MCF 10A (cell line): ENCODE measurements around the gene HARS1. TPM values are rescaled to one million over a fixed set of nuclear protein-coding genes. Genes with fewer than 3 reads are reported as not detected.
"Not testable (repeated sequence)": the region's sequence is repeated elsewhere in the genome, so short reads cannot be mapped to it uniquely, and the experiment has no call there.

ENCODE experiments used
- BruUV-seq: library from RNA; stranded (reverse); fragments of 400-500 nt; replicated peaks from 2 replicates; lab custom pipeline; 2021; lab: Mats Ljungman, UMichigan
- CTCF ChIA-PET: fragments of 300-600 bp; sonication (Branson Sonifier 250); formaldehyde crosslinking; extraction: SDS; loops from one replicate; lab custom pipeline; 2021; ENCODE audit warnings: antibody characterized with exemption, inconsistent platforms; lab: Yijun Ruan, JAX
- POLR2A ChIA-PET: fragments of 300-600, 350-650 bp; sonication (Branson Sonifier 250); formaldehyde crosslinking; extraction: SDS; loops from one replicate; lab custom pipeline; 2020; ENCODE audit warnings: antibody characterized with exemption, inconsistent platforms; lab: Yijun Ruan, JAX
- DNase-seq: peaks from one replicate; pipeline ENCODE4 v3.0.0-alpha.2; 2018; ENCODE audit not compliant: unreplicated experiment
- H3K27ac Mint-ChIP-seq: one replicate; pipeline ENCODE4 v1.8.0; 2022; ENCODE audit warnings: mild to moderate bottlenecking, low read depth, mixed read lengths; ENCODE audit not compliant: unreplicated experiment
- H3K27me3 Mint-ChIP-seq: one replicate; pipeline ENCODE4 v1.8.0; 2022; ENCODE audit warnings: mixed read lengths; ENCODE audit not compliant: insufficient read depth, unreplicated experiment
- H3K36me3 Mint-ChIP-seq: one replicate; pipeline ENCODE4 v1.8.0; 2022; ENCODE audit warnings: mild to moderate bottlenecking, moderate library complexity, mixed read lengths; ENCODE audit not compliant: insufficient read depth, unreplicated experiment
- H3K4me1 Mint-ChIP-seq: one replicate; pipeline ENCODE4 v1.8.0; 2022; ENCODE audit warnings: mixed read lengths; ENCODE audit not compliant: insufficient read depth, unreplicated experiment
- H3K4me3 Mint-ChIP-seq: one replicate; pipeline ENCODE4 v1.8.0; 2022; ENCODE audit warnings: mild to moderate bottlenecking, moderate library complexity, mixed read lengths; ENCODE audit not compliant: unreplicated experiment
- H3K9me3 Mint-ChIP-seq: one replicate; pipeline ENCODE4 v1.8.0; 2022; ENCODE audit warnings: mixed read lengths; ENCODE audit not compliant: unreplicated experiment
- CTCF ChIP-seq: fragments of 200-600 bp; IDR thresholded peaks from one replicate; pipeline ENCODE4 v1.8.0; 2022; ENCODE audit warnings: antibody characterized with exemption, mild to moderate bottlenecking; ENCODE audit not compliant: unreplicated experiment
- intact Hi-C: fragments of 100-400 bp; cut with micrococcal nuclease; formaldehyde crosslinking; loops from 2 replicates; pipeline ENCODE4 v1.14.1; 2022
- total RNA-seq: library from RNA; stranded (reverse); gene quantifications from 2 replicates; pipeline ENCODE4 v1.2.3, GENCODE V29; 2022

The HARS1 gene
- total RNA-seq, 1 experiment from 2014 or later: 126 TPM

GRCh38 chr5:140718266-140718592 lies 27.1 kb upstream of the HARS1 start:
- TSS peak; percentile 71 for BruUV-seq
- H3K4me3 Mint-ChIP-seq: peak overlapping the region; percentile 73
- DNase-seq: no peak
- TF ChIP-seq CTCF: no peak
- H3K4me1 Mint-ChIP-seq: peaks cover 24% of the 10 kb centered on the region
- intact Hi-C loops: loop anchor here (1.0 to 10.0 kb wide), 3 partner anchors 54 to 257 kb away; partner anchors contain the start of genes SRA1 and WDR55
- peak overlapping the region; percentile 86 for H3K27ac Mint-ChIP-seq
- no peaks in the 10 kb centered on the region for H3K9me3 Mint-ChIP-seq
- H3K27me3 Mint-ChIP-seq: no peaks in the 10 kb centered on the region
- peaks cover 35% of the 10 kb centered on the region for H3K36me3 Mint-ChIP-seq
- CTCF ChIA-PET: interaction anchor here (0.6 to 3.1 kb wide), 12 partner anchors 14 to 1251 kb away, joined by 3 to 12 read pairs (median 3); partner anchors contain the start of genes HARS1, HARS2 and PCDHA12
- POLR2A ChIA-PET: interaction anchor here (0.7 to 7.4 kb wide), 16 partner anchors 9 to 1103 kb away, joined by 3 to 72 read pairs (median 6); partner anchors contain the start of genes ANKHD1, EIF4EBP3, HARS1 and HARS2

- ChIA-PET CTCF (interaction anchor here (0.7 kb wide), 1 partner anchor 24 kb away, joined by 3 read pairs; no protein-coding TSS in a partner anchor), POLR2A (interaction anchor here (0.7 to 1.6 kb wide), 3 partner anchors 10 to 169 kb away, joined by 3 to 5 read pairs (median 4); partner anchors contain the start of gene WDR55)
- H3K27ac Mint-ChIP-seq, H3K27me3 Mint-ChIP-seq, H3K9me3 Mint-ChIP-seq, BruUV-seq, H3K4me3 Mint-ChIP-seq, DNase-seq: not testable (repeated sequence)
- Mint-ChIP-seq H3K4me1 (peaks cover 24% of the 10 kb centered on the region), H3K36me3 (peaks cover 39% of the 10 kb centered on the region)
- intact Hi-C loops: loop anchor here (5.0 to 10.0 kb wide), 2 partner anchors 159 to 259 kb away; partner anchors contain the start of gene SRA1
Observed at GRCh38 chr5:140716238-140716637, 25.1 kb upstream of the HARS1 start.

- TF ChIP-seq CTCF: no peak
- BruUV-seq: no TSS peak
- ChIA-PET POLR2A (interaction anchor here (1.8 kb wide), 1 partner anchor 13 kb away, joined by 6 read pairs; the partner anchor contains the start of gene ZMAT2), CTCF (no interaction called here)
- peaks cover 12% of the 10 kb centered on the region for H3K4me1 Mint-ChIP-seq
- intact Hi-C loops: loop anchor here (5.0 to 10.0 kb wide), 2 partner anchors 66 to 261 kb away; partner anchors contain the start of genes IK and NDUFA2
- no peak for DNase-seq
- H3K27ac Mint-ChIP-seq: no peak overlapping the region
- H3K4me3 Mint-ChIP-seq: no peak overlapping the region
- H3K9me3 Mint-ChIP-seq: no peaks in the 10 kb centered on the region
- H3K27me3 Mint-ChIP-seq: no peaks in the 10 kb centered on the region
- H3K36me3 Mint-ChIP-seq: peaks cover 33% of the 10 kb centered on the region
Observed at GRCh38 chr5:140713562-140714094, 22.5 kb upstream of the HARS1 start.

GRCh38 chr5:140711794-140712193 lies 20.6 kb upstream of the HARS1 start:
- peak overlapping the region; percentile 88 for H3K4me3 Mint-ChIP-seq
- no peaks in the 10 kb centered on the region for H3K27me3 Mint-ChIP-seq
- intact Hi-C loops: loop anchor here (1.0 to 10.0 kb wide), 4 partner anchors 8 to 263 kb away; partner anchors contain the start of genes HARS1, HARS2, IK and NDUFA2
- POLR2A ChIA-PET: interaction anchor here (0.7 to 5.1 kb wide), 16 partner anchors 9 to 445 kb away, joined by 3 to 95 read pairs (median 10); partner anchors contain the start of genes ANKHD1, HARS1, HARS2 and IK
- DNase-seq: no peak
- peaks cover 25% of the 10 kb centered on the region for H3K36me3 Mint-ChIP-seq
- peak overlapping the region; percentile 94 for H3K27ac Mint-ChIP-seq
- H3K9me3 Mint-ChIP-seq: no peaks in the 10 kb centered on the region
- CTCF ChIA-PET: interaction anchor here (0.7 to 1.8 kb wide), 7 partner anchors 8 to 882 kb away, joined by 3 to 11 read pairs (median 4); no protein-coding TSS in a partner anchor
- no TSS peak for BruUV-seq
- H3K4me1 Mint-ChIP-seq: peaks cover 5% of the 10 kb centered on the region
- no peak for TF ChIP-seq CTCF
